B cell (primary cell): ENCODE data around the gene EPB41L2. TPM values are rescaled to one million over a fixed set of nuclear protein-coding genes. Genes with fewer than 3 reads are reported as not detected.

ENCODE experiments used
- ATAC-seq: fragments of 200-7000 bp; cut with Tn5 transposase; one replicate; pipeline ENCODE4 v1.10.0; 2021; ENCODE audit warnings: low read depth, mild to moderate bottlenecking, moderate number of reproducible peaks, moderate library complexity
- CTCF ChIA-PET: fragments of 350-600 bp; sonication (Branson Sonifier 250); formaldehyde crosslinking; loops from one replicate; lab custom pipeline; 2021; ENCODE audit warnings: antibody characterized with exemption, inconsistent platforms; lab: Charles Lee
- POLR2A ChIA-PET: fragments of 350-600 bp; sonication (Branson Sonifier 250); formaldehyde crosslinking; loops from one replicate; lab custom pipeline; 2021; ENCODE audit warnings: antibody characterized with exemption; lab: Charles Lee
- DNase-seq: peaks from one replicate; pipeline ENCODE4 v3.0.0; 2013
- H2AFZ ChIP-seq: 2 replicates; pipeline ENCODE4 v1.6.1; 2012; ENCODE audit warnings: mild to moderate bottlenecking, low read depth, low read length; ENCODE audit not compliant: insufficient read depth, poor library complexity, severe bottlenecking
- H3K27ac ChIP-seq, 2 donors: 1 replicate in 1 of 2; 2 replicates in 1 of 2; pipeline ENCODE4 v1.5.1; 2012 to 2013; ENCODE audit warnings: low read length in 2 of 2, mild to moderate bottlenecking in 2 of 2, moderate library complexity in 1 of 2
- H3K27me3 ChIP-seq, 4 experiments: fragments of 200-600 bp in 1 of 4; sonication (generic) in 1 of 4; replicated peaks in 1 of 4; 1 replicate in 2 of 4; 2 replicates in 2 of 4; pipeline versions ENCODE4 v1.6.1 to v1.7.0; 2013 to 2016; ENCODE audit warnings: low read length in 3 of 4, mild to moderate bottlenecking in 2 of 4, mixed read lengths in 1 of 4, moderate library complexity in 1 of 4; ENCODE audit not compliant: insufficient read depth in 4 of 4, control insufficient read depth in 3 of 4; ENCODE audit errors: control extremely low read depth in 1 of 4
- H3K36me3 ChIP-seq, 2 experiments: replicated peaks in 1 of 2; 1 replicate in 1 of 2; 2 replicates in 1 of 2; pipeline versions ENCODE4 v1.6.1 to v1.7.1; 2013; ENCODE audit warnings: low read length in 1 of 2; ENCODE audit not compliant: insufficient read depth in 2 of 2, control insufficient read depth in 1 of 2; ENCODE audit errors: control extremely low read depth in 1 of 2, extremely low read depth in 1 of 2
- H3K4me1 ChIP-seq, 2 donors: fragments of 200-600 bp in 1 of 2; sonication (generic) in 1 of 2; 1 replicate in 1 of 2; 2 replicates in 1 of 2; pipeline versions ENCODE4 v1.5.1 to v1.6.1; 2013 to 2017; ENCODE audit warnings: low read length in 2 of 2; ENCODE audit not compliant: control insufficient read depth in 2 of 2, insufficient read depth in 2 of 2
- H3K4me2 ChIP-seq: replicated peaks from 2 replicates; pipeline ENCODE3; 2012; ENCODE audit warnings: mild to moderate bottlenecking, low read depth, low read length; ENCODE audit not compliant: poor library complexity, severe bottlenecking
- H3K4me3 ChIP-seq, 5 experiments: fragments of 200-600 bp in 1 of 5; sonication (generic) in 1 of 5; 1 replicate in 3 of 5; 2 replicates in 2 of 5; pipeline versions ENCODE4 v1.5.1 to v1.7.0; 2011 to 2016; ENCODE audit warnings: low read length in 4 of 5, mild to moderate bottlenecking in 4 of 5, low read depth in 2 of 5, control low read depth in 1 of 5, moderate library complexity in 1 of 5; ENCODE audit not compliant: insufficient read depth in 1 of 5; ENCODE audit errors: control extremely low read depth in 1 of 5, extremely low read depth in 1 of 5
- H3K79me2 ChIP-seq: fragments of 200-600 bp; sonication (generic); one replicate; pipeline ENCODE4 v1.6.0; 2016; ENCODE audit warnings: low read length; ENCODE audit not compliant: control insufficient read depth, insufficient read depth
- H3K9ac ChIP-seq: fragments of 200-600 bp; sonication (generic); 2 replicates; pipeline ENCODE4 v1.6.1; 2017; ENCODE audit warnings: mild to moderate bottlenecking, low read length, moderate library complexity
- H3K9me3 ChIP-seq, 3 donors: one replicate each; pipeline versions ENCODE4 v1.6.1 to v1.7.1; 2013; ENCODE audit warnings: low read length in 2 of 3; ENCODE audit not compliant: control insufficient read depth in 2 of 3, insufficient read depth in 1 of 3; ENCODE audit errors: control extremely low read depth in 1 of 3
- H4K20me1 ChIP-seq: 2 replicates; pipeline ENCODE4 v1.6.0; 2012; ENCODE audit warnings: mild to moderate bottlenecking, low read length; ENCODE audit not compliant: insufficient read depth, control insufficient read depth, poor library complexity, severe bottlenecking
- H3K27ac Mint-ChIP-seq: one replicate; pipeline ENCODE4 v1.8.0; 2021; ENCODE audit warnings: mixed read lengths
- H3K27me3 Mint-ChIP-seq: one replicate; pipeline ENCODE4 v1.8.0; 2021; ENCODE audit warnings: mixed read lengths
- H3K4me1 Mint-ChIP-seq: one replicate; pipeline ENCODE4 v1.8.0; 2021; ENCODE audit warnings: mixed read lengths
- H3K4me3 Mint-ChIP-seq: one replicate; pipeline ENCODE4 v1.8.0; 2021; ENCODE audit warnings: mixed read lengths
- H3K9me3 Mint-ChIP-seq: one replicate; pipeline ENCODE4 v1.8.0; 2022; ENCODE audit warnings: mixed read lengths; ENCODE audit not compliant: insufficient read depth
- EZH2 ChIP-seq: IDR thresholded peaks from 2 replicates; pipeline ENCODE4 v1.6.1; 2012; ENCODE audit warnings: borderline replicate concordance, low read depth, mild to moderate bottlenecking, moderate library complexity, low read length; ENCODE audit not compliant: insufficient read depth, poor library complexity, severe bottlenecking
- WGBS: methylation state at CpG from one replicate; pipeline ENCODE4 v1.1.5; 2013; ENCODE audit warnings: missing lambda C conversion rate; ENCODE audit not compliant: insufficient coverage; 5-methylcytosine and 5-hydroxymethylcytosine counted together
- intact Hi-C: fragments of 100-400 bp; cut with micrococcal nuclease; formaldehyde crosslinking; loops from one replicate; pipeline ENCODE4 v1.10.0; 2022
- polyA plus RNA-seq: library from polyadenylated mRNA; depleted of rRNA; stranded (reverse); fragments of >200 nt; gene quantifications from 2 replicates; pipeline ENCODE4 v1.2.3, GENCODE V29; 2012
- total RNA-seq, 2 donors: library from RNA; stranded (reverse); fragments of 120-200 nt in 1 of 2; gene quantifications; 1 replicate in 1 of 2; 2 replicates in 1 of 2; pipeline versions ENCODE4 v1.2.3 to v1.2.4, GENCODE V29; 2013 to 2022
- TF ChIP-seq, protein P1 (sequence below): fragments of 200-600 bp; IDR thresholded peaks from one replicate; pipeline ENCODE4 v1.8.0; 2022; ENCODE audit warnings: antibody characterized with exemption, mild to moderate bottlenecking

The EPB41L2 gene
- total and polyA plus RNA-seq, 2 donors (not counting 1 experiment from before 2014, with no cell fraction given): 17.8 to 61.0 TPM

DNA sequence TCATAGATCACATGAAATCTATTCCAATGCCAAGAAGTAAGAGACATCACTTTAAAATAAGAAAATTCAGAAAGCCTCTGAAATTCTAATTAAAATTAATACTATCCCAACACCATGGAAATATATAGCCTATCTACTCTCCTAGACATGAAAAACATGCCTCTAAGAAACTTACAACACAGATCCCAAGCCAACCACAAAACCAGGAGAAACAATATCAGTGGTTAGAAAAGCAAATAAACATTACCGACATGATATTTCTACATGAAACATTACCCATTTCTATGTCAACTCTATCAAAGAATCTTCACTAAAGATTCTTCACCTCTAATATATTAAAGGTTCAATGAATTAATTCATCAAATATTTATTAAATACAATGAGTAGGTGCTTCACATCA lies 4.8 kb downstream of the EPB41L2 start:
- no peaks in the 10 kb centered on the region for H3K27me3 ChIP-seq
- ATAC-seq: no peak
- intact Hi-C loops: no loop called here
- no peak overlapping the region for H3K27ac Mint-ChIP-seq
- POLR2A ChIA-PET: no interaction called here
- H3K4me3 Mint-ChIP-seq: no peak overlapping the region
- H4K20me1 ChIP-seq: no peaks in the 10 kb centered on the region
- no peak overlapping the region for H3K4me3 ChIP-seq
- H3K9me3 ChIP-seq: peaks cover 7 to 33% (median 19%) of the 10 kb centered on the region in 3 donors
- H3K4me1 ChIP-seq: peaks cover 21 to 25% of the 10 kb centered on the region in 2 donors
- H3K4me2 ChIP-seq: no peak overlapping the region
- no peak overlapping the region for H2AFZ ChIP-seq
- H3K9ac ChIP-seq: no peak overlapping the region
- peaks cover 26% of the 10 kb centered on the region for H3K4me1 Mint-ChIP-seq
- no peak for DNase-seq
- no peak overlapping the region for H3K27ac ChIP-seq
- CTCF ChIA-PET: interaction anchor here (0.8 kb wide), 1 partner anchor 173 kb away, joined by 3 read pairs; no protein-coding TSS in a partner anchor
- peaks cover 64% of the 10 kb centered on the region for H3K79me2 ChIP-seq
- no peaks in the 10 kb centered on the region for H3K27me3 Mint-ChIP-seq
- peaks cover 0 to 4% of the 10 kb centered on the region in 2 experiments for H3K36me3 ChIP-seq
- no CpG with 5 or more reads among the region's 1 CpG for WGBS
- peaks cover 23% of the 10 kb centered on the region for H3K9me3 Mint-ChIP-seq
- TF ChIP-seq, protein P1, sequence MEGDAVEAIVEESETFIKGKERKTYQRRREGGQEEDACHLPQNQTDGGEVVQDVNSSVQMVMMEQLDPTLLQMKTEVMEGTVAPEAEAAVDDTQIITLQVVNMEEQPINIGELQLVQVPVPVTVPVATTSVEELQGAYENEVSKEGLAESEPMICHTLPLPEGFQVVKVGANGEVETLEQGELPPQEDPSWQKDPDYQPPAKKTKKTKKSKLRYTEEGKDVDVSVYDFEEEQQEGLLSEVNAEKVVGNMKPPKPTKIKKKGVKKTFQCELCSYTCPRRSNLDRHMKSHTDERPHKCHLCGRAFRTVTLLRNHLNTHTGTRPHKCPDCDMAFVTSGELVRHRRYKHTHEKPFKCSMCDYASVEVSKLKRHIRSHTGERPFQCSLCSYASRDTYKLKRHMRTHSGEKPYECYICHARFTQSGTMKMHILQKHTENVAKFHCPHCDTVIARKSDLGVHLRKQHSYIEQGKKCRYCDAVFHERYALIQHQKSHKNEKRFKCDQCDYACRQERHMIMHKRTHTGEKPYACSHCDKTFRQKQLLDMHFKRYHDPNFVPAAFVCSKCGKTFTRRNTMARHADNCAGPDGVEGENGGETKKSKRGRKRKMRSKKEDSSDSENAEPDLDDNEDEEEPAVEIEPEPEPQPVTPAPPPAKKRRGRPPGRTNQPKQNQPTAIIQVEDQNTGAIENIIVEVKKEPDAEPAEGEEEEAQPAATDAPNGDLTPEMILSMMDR: no peak
- TF ChIP-seq EZH2: no peak

GRCh38 chr6:131054392-131055250 lies 8.4 kb downstream of the EPB41L2 start:
- Histone ChIP-seq H3K36me3 (peaks cover 0 to 4% of the 10 kb centered on the region in 2 experiments), H3K4me3 (no peak overlapping the region), H3K4me2 (no peak overlapping the region), H3K4me1 (no peaks in the 10 kb centered on the region), H2AFZ (no peak overlapping the region), H3K9ac (no peak overlapping the region), H3K27ac (no peak overlapping the region), H3K79me2 (peaks cover 75% of the 10 kb centered on the region), H4K20me1 (no peaks in the 10 kb centered on the region), H3K9me3 (peaks cover 7 to 37% (median 30%) of the 10 kb centered on the region in 3 donors), H3K27me3 (no peaks in the 10 kb centered on the region)
- Mint-ChIP-seq H3K27ac (no peak overlapping the region), H3K4me1 (peaks cover 4% of the 10 kb centered on the region), H3K4me3 (no peak overlapping the region), H3K9me3 (peaks cover 26% of the 10 kb centered on the region), H3K27me3 (no peaks in the 10 kb centered on the region)
- TF ChIP-seq, protein P1: no peak
- intact Hi-C loops: no loop called here
- ATAC-seq: no peak
- 100% methylated on average over 4 of the region's 6 CpGs for WGBS
- DNase-seq: no peak
- ChIA-PET POLR2A (no interaction called here), CTCF (no interaction called here)
